Measurements from ENCODE around the gene PIGB. TPM values are rescaled to one million over a fixed set of nuclear protein-coding genes. Genes with fewer than 3 reads are reported as not detected.
"Not testable (repeated sequence)": the region's sequence is repeated elsewhere in the genome, so short reads cannot be mapped to it uniquely, and the experiment has no call there.

Gene PIGB
- total and polyA plus RNA-seq, 2 of the 4 experiments (the other 2 are of a cell fraction), result 9.2 to 11.8 TPM

GRCh38 chr15:55302801-55303200 lies 16.2 kb upstream of the PIGB start:
- H2AK5ac ChIP-seq (ENCODE audit: low read depth, low read length); H3K36me3 ChIP-seq (ENCODE audit: control insufficient read depth, insufficient read depth, low read length); H4K20me1 ChIP-seq (ENCODE audit: insufficient read depth, low read length); H3K14ac ChIP-seq (replicated peaks; ENCODE audit: low read depth, low read length); ATAC-seq (ENCODE audit: low read depth); in situ Hi-C loops (cut with MboI; ENCODE audit: low sequenced_read_pairs); intact Hi-C loops (cut with micrococcal nuclease); H3K4me2 ChIP-seq (ENCODE audit: low read depth, low read length); H3K56ac ChIP-seq (ENCODE audit: extremely low read depth, insufficient read depth, low read length); H4K8ac ChIP-seq (ENCODE audit: low read depth in 2 of 2, low read length in 2 of 2); H3K9me3 ChIP-seq (ENCODE audit: control insufficient read depth, insufficient read depth, low read length); H3K9ac ChIP-seq (ENCODE audit: low read depth, low read length); H3K27me3 ChIP-seq (ENCODE audit: control insufficient read depth, insufficient read depth, low read length); H2AFZ ChIP-seq (replicated peaks; ENCODE audit: low read length, poor library complexity); H2BK15ac ChIP-seq (ENCODE audit: low read depth, low read length); H3K23ac ChIP-seq (ENCODE audit: low read depth, low read length); DNase-seq; H4K91ac ChIP-seq (ENCODE audit: insufficient read depth, low read depth, low read length); H2BK5ac ChIP-seq (ENCODE audit: low read depth, low read length, poor library complexity, severe bottlenecking); H4K5ac ChIP-seq (ENCODE audit: low read depth, low read length); H3K4ac ChIP-seq (ENCODE audit: low read depth, low read length); H3K4me1 ChIP-seq (ENCODE audit: control insufficient read depth, insufficient read depth, low read length); H3K79me1 ChIP-seq (ENCODE audit: low read depth in 1 of 2, low read length in 2 of 2); H2BK120ac ChIP-seq (ENCODE audit: low read depth, low read length); POLR2A ChIA-PET (ENCODE audit: unreplicated experiment); H2AK9ac ChIP-seq (replicated peaks; ENCODE audit: low read depth, low read length, poor library complexity); H3K9me1 ChIP-seq (ENCODE audit: insufficient read depth, low read length); H3K4me3 ChIP-seq (ENCODE audit: insufficient read depth, low read depth, low read length); CTCF ChIA-PET; H2BK20ac ChIP-seq (ENCODE audit: low read depth, low read length); BruUV-seq (replicated peaks); dilution Hi-C loops (cut with HindIII; ENCODE audit: low sequenced_read_pairs, unreplicated experiment); H3K18ac ChIP-seq (ENCODE audit: low read depth, low read length); H3K27ac ChIP-seq (ENCODE audit: insufficient read depth, low read length): not testable (repeated sequence)
- no CpG with 5 or more reads among the region's 32 CpGs for WGBS, 2 experiments (ENCODE audit: extremely low coverage in 2 of 2, insufficient read length in 1 of 2)

All from IMR-90 (cell line).